Caco-2 (cell line): Measurements from ENCODE around the gene HEXIM2. TPM values are rescaled to one million over a fixed set of nuclear protein-coding genes. Genes with fewer than 3 reads are reported as not detected.

Experiments used
- BruUV-seq: library from RNA; stranded (reverse); fragments of 400-500 nt; replicated peaks from 2 replicates; lab custom pipeline; 2021; lab: Mats Ljungman, UMichigan
- CTCF ChIA-PET: fragments of 300-600 bp; sonication (Branson Sonifier 250); formaldehyde crosslinking; loops from one replicate; lab custom pipeline; 2022; ENCODE audit warnings: antibody characterized with exemption; lab: Charles Lee
- POLR2A ChIA-PET: fragments of 300-600 bp; sonication (Branson Sonifier 250); formaldehyde crosslinking; loops from one replicate; lab custom pipeline; 2022; ENCODE audit warnings: antibody characterized with exemption; lab: Charles Lee
- DNase-seq, 2 experiments: peaks; one replicate each; pipeline versions ENCODE4 v3.0.0 to v3.0.0-alpha.2; 2020 to 2022
- H3K27me3 ChIP-seq: replicated peaks from 2 replicates; pipeline ENCODE4 v1.6.0; 2011; ENCODE audit warnings: low read length; ENCODE audit not compliant: control insufficient read depth, insufficient read depth
- H3K36me3 ChIP-seq: 2 replicates; pipeline ENCODE4 v1.5.1; 2011; ENCODE audit warnings: low read length; ENCODE audit not compliant: control insufficient read depth, insufficient read depth
- H3K4me1 ChIP-seq: fragments of 250-450 bp; sonication (Bioruptor Pico); 2 replicates; pipeline ENCODE4 v1.5.1; 2020; ENCODE audit warnings: mild to moderate bottlenecking
- H3K4me3 ChIP-seq: 2 replicates; pipeline ENCODE4 v1.5.1; 2011; ENCODE audit warnings: low read depth, mild to moderate bottlenecking, control low read depth, low read length
- H3K9me3 ChIP-seq: fragments of 250-450 bp; sonication (Bioruptor Pico); 2 replicates; pipeline ENCODE4 v1.5.1; 2020; ENCODE audit warnings: mild to moderate bottlenecking, moderate library complexity
- H3K27ac Mint-ChIP-seq: one replicate; pipeline ENCODE4 v1.8.0; 2022; ENCODE audit warnings: mixed read lengths; ENCODE audit not compliant: unreplicated experiment
- H3K27me3 Mint-ChIP-seq: one replicate; pipeline ENCODE4 v1.8.0; 2022; ENCODE audit warnings: mixed read lengths; ENCODE audit not compliant: insufficient read depth, unreplicated experiment
- H3K36me3 Mint-ChIP-seq: one replicate; pipeline ENCODE4 v1.8.0; 2022; ENCODE audit warnings: mild to moderate bottlenecking, mixed read lengths; ENCODE audit not compliant: insufficient read depth, unreplicated experiment
- H3K4me1 Mint-ChIP-seq: one replicate; pipeline ENCODE4 v1.8.0; 2022; ENCODE audit warnings: low read depth, mixed read lengths; ENCODE audit not compliant: unreplicated experiment
- H3K4me3 Mint-ChIP-seq: one replicate; pipeline ENCODE4 v1.8.0; 2022; ENCODE audit warnings: mild to moderate bottlenecking, moderate library complexity, mixed read lengths; ENCODE audit not compliant: unreplicated experiment
- H3K9me3 Mint-ChIP-seq: one replicate; pipeline ENCODE4 v1.8.0; 2022; ENCODE audit warnings: mixed read lengths; ENCODE audit not compliant: unreplicated experiment
- intact Hi-C: fragments of 100-400 bp; cut with micrococcal nuclease; formaldehyde crosslinking; loops from one replicate; pipeline ENCODE4 v1.10.0; 2022; ENCODE audit not compliant: unreplicated experiment
- total RNA-seq: library from RNA; stranded (reverse); gene quantifications from 2 replicates; pipeline ENCODE4 v1.2.3, GENCODE V29; 2022
- TF ChIP-seq, protein P1 (sequence below), 2 experiments: fragments of 200-600 bp in 1 of 2; IDR thresholded peaks; 1 replicate in 1 of 2; 2 replicates in 1 of 2; pipeline versions ENCODE4 v1.5.1 to v1.8.0; 2011 to 2022; ENCODE audit warnings: antibody characterized with exemption in 1 of 2, control low read depth in 1 of 2, inconsistent platforms in 1 of 2, low read depth in 1 of 2, low read length in 1 of 2, mild to moderate bottlenecking in 1 of 2, moderate library complexity in 1 of 2; ENCODE audit not compliant: insufficient read depth in 1 of 2, severe bottlenecking in 1 of 2, unreplicated experiment in 1 of 2

Gene HEXIM2
- total RNA-seq, 1 experiment from 2014 or later, result 12.7 TPM

DNA sequence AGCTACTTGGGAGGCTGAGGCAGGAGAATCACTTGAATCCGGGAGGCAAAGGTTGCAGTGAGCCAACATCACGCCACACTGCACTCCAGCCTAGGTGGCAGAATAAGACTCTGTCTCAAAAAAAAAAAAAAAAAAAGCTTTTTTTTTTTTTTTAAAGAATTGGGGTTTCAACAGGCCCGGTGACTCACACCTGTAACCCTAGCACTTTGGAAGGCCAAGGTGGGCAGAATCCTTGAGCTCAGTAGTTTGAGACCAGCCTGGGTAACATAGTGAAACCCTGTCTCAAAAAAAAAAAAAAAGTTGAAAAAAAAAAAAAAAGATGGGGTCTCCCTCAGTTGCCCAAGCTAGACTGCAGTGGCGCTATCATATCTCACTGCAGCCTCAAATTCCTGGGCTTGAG, 6.6 kb upstream of the HEXIM2 start:
- intact Hi-C loops, result no loop called here
- Mint-ChIP-seq H3K36me3 (peaks cover 27% of the 10 kb centered on the region), H3K27ac (no peak overlapping the region), H3K27me3 (no peaks in the 10 kb centered on the region), H3K9me3 (no peaks in the 10 kb centered on the region), H3K4me3 (no peak overlapping the region), H3K4me1 (peaks cover 30% of the 10 kb centered on the region)
- no TSS peak for BruUV-seq
- H3K27me3 ChIP-seq, result no peaks in the 10 kb centered on the region
- ChIA-PET CTCF (interaction anchor here (0.6 to 3.4 kb wide), 8 partner anchors 13 to 105 kb away, joined by 3 to 42 read pairs (median 10); partner anchors contain the start of gene ACBD4), POLR2A (interaction anchor here (0.6 to 1.1 kb wide), 5 partner anchors 15 to 21 kb away, joined by 3 to 5 read pairs (median 4); partner anchors contain the start of gene ACBD4)
- DNase-seq, result no peak
- H3K9me3 ChIP-seq, result no peaks in the 10 kb centered on the region
- H3K4me1 ChIP-seq, result peaks cover 50% of the 10 kb centered on the region
- no peaks in the 10 kb centered on the region for H3K36me3 ChIP-seq
- H3K4me3 ChIP-seq, result no peak overlapping the region
- TF ChIP-seq, protein P1, sequence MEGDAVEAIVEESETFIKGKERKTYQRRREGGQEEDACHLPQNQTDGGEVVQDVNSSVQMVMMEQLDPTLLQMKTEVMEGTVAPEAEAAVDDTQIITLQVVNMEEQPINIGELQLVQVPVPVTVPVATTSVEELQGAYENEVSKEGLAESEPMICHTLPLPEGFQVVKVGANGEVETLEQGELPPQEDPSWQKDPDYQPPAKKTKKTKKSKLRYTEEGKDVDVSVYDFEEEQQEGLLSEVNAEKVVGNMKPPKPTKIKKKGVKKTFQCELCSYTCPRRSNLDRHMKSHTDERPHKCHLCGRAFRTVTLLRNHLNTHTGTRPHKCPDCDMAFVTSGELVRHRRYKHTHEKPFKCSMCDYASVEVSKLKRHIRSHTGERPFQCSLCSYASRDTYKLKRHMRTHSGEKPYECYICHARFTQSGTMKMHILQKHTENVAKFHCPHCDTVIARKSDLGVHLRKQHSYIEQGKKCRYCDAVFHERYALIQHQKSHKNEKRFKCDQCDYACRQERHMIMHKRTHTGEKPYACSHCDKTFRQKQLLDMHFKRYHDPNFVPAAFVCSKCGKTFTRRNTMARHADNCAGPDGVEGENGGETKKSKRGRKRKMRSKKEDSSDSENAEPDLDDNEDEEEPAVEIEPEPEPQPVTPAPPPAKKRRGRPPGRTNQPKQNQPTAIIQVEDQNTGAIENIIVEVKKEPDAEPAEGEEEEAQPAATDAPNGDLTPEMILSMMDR (IDR thresholded peaks at IDR 0.05; ENCODE audit: insufficient read depth in 1 of 2, low read depth in 1 of 2, low read length in 1 of 2, severe bottlenecking in 1 of 2, unreplicated experiment in 1 of 2), result no peak

DNA sequence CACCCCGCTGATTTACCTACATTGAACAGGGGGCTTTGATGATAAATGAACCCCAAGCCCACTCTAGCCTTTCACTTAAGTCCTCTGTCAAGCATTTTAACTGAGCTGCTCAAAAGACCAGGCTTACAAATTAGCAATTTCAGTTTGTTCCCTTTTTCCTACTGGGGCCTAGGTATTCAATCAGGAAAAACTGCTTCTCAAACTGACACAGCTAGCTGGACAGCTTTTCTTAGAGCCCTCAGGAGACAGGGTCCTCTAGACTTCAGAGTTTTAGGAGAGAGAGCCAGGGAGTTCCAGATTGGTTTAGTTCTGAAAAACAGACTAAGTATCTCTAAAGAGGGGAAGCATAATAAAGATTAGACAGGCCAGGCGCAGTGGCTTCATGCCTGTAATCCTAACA, 6.2 kb upstream of the HEXIM2 start:
- peak overlapping the region; percentile 11 for H3K27ac Mint-ChIP-seq
- H3K4me1 Mint-ChIP-seq, result peaks cover 30% of the 10 kb centered on the region
- no TSS peak for BruUV-seq

DNA sequence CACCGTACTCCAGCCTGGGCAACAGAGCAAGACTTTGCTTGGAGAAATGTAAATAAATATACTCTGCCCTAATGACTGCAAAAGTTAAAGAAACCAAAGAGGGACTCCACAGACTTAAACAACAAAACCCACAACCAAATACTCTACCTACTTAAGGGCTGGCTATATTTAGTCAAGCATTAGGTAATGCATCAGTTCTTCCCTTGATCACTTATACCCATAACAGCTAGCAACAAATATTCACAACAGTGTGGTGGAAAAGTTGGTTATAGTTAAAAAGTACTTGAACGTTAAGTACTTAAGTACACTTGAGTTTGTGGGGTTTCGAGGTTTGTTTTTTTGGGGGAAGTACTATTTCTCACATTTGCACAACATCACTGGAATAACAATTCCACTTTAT, 5.4 kb upstream of the HEXIM2 start:
- ChIA-PET CTCF (interaction anchor here (2.0 to 3.4 kb wide), 3 partner anchors 20 to 42 kb away, joined by 13 to 42 read pairs (median 13); partner anchors contain the start of gene ACBD4), POLR2A (interaction anchor here (0.6 to 1.0 kb wide), 2 partner anchors 20 to 161 kb away, joined by 3 to 4 read pairs; partner anchors contain the start of gene MAP3K14)
- Histone ChIP-seq H3K36me3 (no peaks in the 10 kb centered on the region), H3K4me1 (peaks cover 52% of the 10 kb centered on the region), H3K9me3 (no peaks in the 10 kb centered on the region), H3K4me3 (no peak overlapping the region), H3K27me3 (no peaks in the 10 kb centered on the region)
- Mint-ChIP-seq H3K9me3 (no peaks in the 10 kb centered on the region), H3K4me1 (peaks cover 30% of the 10 kb centered on the region), H3K36me3 (peaks cover 36% of the 10 kb centered on the region), H3K27ac (no peak overlapping the region), H3K27me3 (no peaks in the 10 kb centered on the region), H3K4me3 (no peak overlapping the region)
- intact Hi-C loops, result no loop called here
- TF ChIP-seq, protein P1 (IDR thresholded peaks at IDR 0.05; ENCODE audit: insufficient read depth in 1 of 2, low read depth in 1 of 2, low read length in 1 of 2, severe bottlenecking in 1 of 2, unreplicated experiment in 1 of 2), result no peak
- BruUV-seq, result no TSS peak
- no peak for DNase-seq

More for the DNA sequence above, 6.2 kb upstream of the HEXIM2 start:
- Histone ChIP-seq H3K9me3 (no peaks in the 10 kb centered on the region), H3K4me3 (no peak overlapping the region), H3K36me3 (no peaks in the 10 kb centered on the region), H3K4me1 (peaks cover 52% of the 10 kb centered on the region), H3K27me3 (no peaks in the 10 kb centered on the region)
- Mint-ChIP-seq H3K4me3 (no peak overlapping the region), H3K27me3 (no peaks in the 10 kb centered on the region), H3K9me3 (no peaks in the 10 kb centered on the region), H3K36me3 (peaks cover 29% of the 10 kb centered on the region)
- POLR2A ChIA-PET, result interaction anchor here (0.6 to 1.1 kb wide), 3 partner anchors 14 to 21 kb away, joined by 3 to 4 read pairs (median 4); no protein-coding TSS in a partner anchor
- intact Hi-C loops, result no loop called here
- CTCF ChIA-PET, result interaction anchor here (0.6 to 3.4 kb wide), 7 partner anchors 14 to 106 kb away, joined by 3 to 42 read pairs (median 13); partner anchors contain the start of gene ACBD4
- peak in 1 of 2 experiments; percentile 49 for DNase-seq
- TF ChIP-seq, protein P1 (IDR thresholded peaks at IDR 0.05; ENCODE audit: insufficient read depth in 1 of 2, low read depth in 1 of 2, low read length in 1 of 2, severe bottlenecking in 1 of 2, unreplicated experiment in 1 of 2), result no peak
